Karpas-422 (cell line): Measurements from ENCODE around the gene NIPA2. TPM values are rescaled to one million over a fixed set of nuclear protein-coding genes. Genes with fewer than 3 reads are reported as not detected.

Experiments
- DNase-seq: peaks from one replicate; pipeline ENCODE4 v3.0.0-alpha.2; 2015
- H2AFZ ChIP-seq: fragments of 200-600 bp; sonication (generic); 2 replicates; pipeline ENCODE4 v1.6.1; 2014; ENCODE audit warnings: antibody characterized with exemption, low read length, mixed read lengths
- H3K27ac ChIP-seq: fragments of 200-600 bp; sonication (generic); 2 replicates; pipeline ENCODE4 v1.5.1; 2014; ENCODE audit warnings: mild to moderate bottlenecking, low read length, moderate library complexity
- H3K27me3 ChIP-seq: fragments of 200-600 bp; sonication (generic); 2 replicates; pipeline ENCODE4 v1.6.1; 2014; ENCODE audit warnings: low read length, mixed read lengths
- H3K36me3 ChIP-seq: fragments of 200-600 bp; sonication (generic); 2 replicates; pipeline ENCODE4 v1.6.1; 2014; ENCODE audit warnings: low read length, mixed read lengths; ENCODE audit not compliant: insufficient read depth
- H3K4me1 ChIP-seq: fragments of 200-600 bp; sonication (generic); 2 replicates; pipeline ENCODE4 v1.6.1; 2014; ENCODE audit warnings: mild to moderate bottlenecking, low read length, mixed read lengths
- H3K4me2 ChIP-seq: fragments of 200-600 bp; sonication (generic); 2 replicates; pipeline ENCODE4 v1.6.1; 2014; ENCODE audit warnings: low read length, low read depth, mild to moderate bottlenecking; ENCODE audit not compliant: poor library complexity, severe bottlenecking
- H3K4me3 ChIP-seq: fragments of 200-600 bp; sonication (generic); 2 replicates; pipeline ENCODE4 v1.5.1; 2014; ENCODE audit warnings: mild to moderate bottlenecking, antibody characterized with exemption, low read length, mixed read lengths
- H3K79me2 ChIP-seq: fragments of 200-600 bp; sonication (generic); 2 replicates; pipeline ENCODE4 v1.6.1; 2014; ENCODE audit warnings: mild to moderate bottlenecking, low read length, mixed read lengths
- H3K9ac ChIP-seq: fragments of 200-600 bp; sonication (generic); 2 replicates; pipeline ENCODE4 v1.6.0; 2014; ENCODE audit warnings: low read length
- H3K9me2 ChIP-seq: fragments of 200-600 bp; sonication (generic), shearing (Covaris generic); replicated peaks from 2 replicates; pipeline ENCODE4 v1.6.0; 2014; ENCODE audit warnings: mild to moderate bottlenecking, low read length, moderate library complexity; ENCODE audit not compliant: insufficient read depth
- H3K9me3 ChIP-seq: fragments of 300-700, 200-600 bp; sonication (generic); 2 replicates; pipeline ENCODE4 v1.6.1; 2014; ENCODE audit warnings: low read length, mixed read lengths
- H4K20me1 ChIP-seq: fragments of 200-600 bp; sonication (generic); 2 replicates; pipeline ENCODE4 v1.6.1; 2014; ENCODE audit warnings: mild to moderate bottlenecking, antibody characterized with exemption, low read length, low read depth; ENCODE audit not compliant: insufficient read depth
- total RNA-seq: library from RNA; depleted of rRNA; stranded (reverse); fragments of >200 nt; shearing (Covaris generic); gene quantifications from 2 replicates; pipeline ENCODE4 v1.2.3, GENCODE V29; 2014; ENCODE audit warnings: low replicate concordance

The NIPA2 gene
- total RNA-seq, 1 experiment from 2014 or later = 76.7 TPM

GRCh38 chr15:22866079-22866478 is 27.6 kb downstream of the NIPA2 start:
- H2AFZ ChIP-seq = no peak overlapping the region
- H3K36me3 ChIP-seq = peaks cover 55% of the 10 kb centered on the region
- H3K9me2 ChIP-seq = no peaks in the 10 kb centered on the region
- peaks cover 17% of the 10 kb centered on the region for H3K79me2 ChIP-seq
- H3K27ac ChIP-seq = no peak overlapping the region
- H3K9ac ChIP-seq = no peak overlapping the region
- no peak overlapping the region for H3K4me3 ChIP-seq
- H3K27me3 ChIP-seq = no peaks in the 10 kb centered on the region
- no peak overlapping the region for H3K4me2 ChIP-seq
- no peak for DNase-seq
- no peaks in the 10 kb centered on the region for H3K4me1 ChIP-seq
- H3K9me3 ChIP-seq = no peaks in the 10 kb centered on the region
- peaks cover 5% of the 10 kb centered on the region; the same call in 1 of the 2 replicates for H4K20me1 ChIP-seq

DNA sequence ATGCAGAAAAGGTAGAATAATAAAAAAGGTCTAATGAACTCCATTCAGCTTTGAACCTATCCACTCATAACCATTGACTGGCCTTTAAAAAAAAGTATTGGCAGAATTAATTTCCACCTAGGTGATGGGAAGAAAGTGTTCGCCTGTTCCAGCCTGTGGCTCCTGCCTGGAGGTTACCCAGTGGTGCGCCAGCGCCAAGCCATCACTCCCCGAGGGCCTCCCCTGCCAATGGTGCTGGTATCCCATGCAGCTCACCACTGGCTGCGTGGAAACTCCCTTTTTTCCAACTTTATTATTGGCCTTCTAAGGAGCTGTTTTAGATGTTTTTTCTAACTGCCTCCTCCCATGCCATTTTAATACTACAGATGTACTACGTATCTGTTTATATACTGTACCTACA is 29.4 kb downstream of the NIPA2 start:
- peaks cover 7% of the 10 kb centered on the region for H3K79me2 ChIP-seq
- no peaks in the 10 kb centered on the region for H3K4me1 ChIP-seq
- no peak overlapping the region for H3K4me2 ChIP-seq
- H3K9me2 ChIP-seq = no peaks in the 10 kb centered on the region
- H3K27ac ChIP-seq = no peak overlapping the region
- peaks cover 52% of the 10 kb centered on the region for H3K36me3 ChIP-seq
- no peaks in the 10 kb centered on the region for H3K27me3 ChIP-seq
- DNase-seq = no peak
- no peaks in the 10 kb centered on the region for H3K9me3 ChIP-seq
- no peak overlapping the region for H3K4me3 ChIP-seq
- H3K9ac ChIP-seq = no peak overlapping the region
- peaks cover 5% of the 10 kb centered on the region; the same call in 1 of the 2 replicates for H4K20me1 ChIP-seq
- H2AFZ ChIP-seq = no peak overlapping the region

DNA sequence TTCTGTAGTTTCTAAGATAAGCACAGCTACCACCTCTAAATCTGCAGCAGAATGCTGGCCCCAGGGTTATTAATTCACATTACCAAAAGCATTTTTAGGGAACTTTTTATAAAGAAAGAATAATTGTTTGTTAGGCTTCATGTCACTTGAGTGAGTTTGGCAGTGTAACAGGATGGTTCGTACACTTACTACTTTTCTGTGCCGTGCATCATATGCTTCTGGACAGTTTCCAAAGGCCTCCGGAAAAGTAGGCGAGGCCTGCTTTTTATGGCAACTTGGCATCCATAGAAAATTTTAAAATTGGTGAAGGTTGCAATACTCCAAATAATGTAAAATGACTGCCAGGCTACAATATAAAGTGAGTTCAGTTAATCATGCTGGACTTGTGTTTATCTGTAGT is 30.0 kb downstream of the NIPA2 start:
- Histone ChIP-seq H3K4me3 (no peak overlapping the region), H3K9me2 (no peaks in the 10 kb centered on the region), H3K79me2 (peaks cover 3% of the 10 kb centered on the region), H3K4me1 (no peaks in the 10 kb centered on the region), H3K9me3 (no peaks in the 10 kb centered on the region), H2AFZ (no peak overlapping the region), H3K36me3 (peaks cover 48% of the 10 kb centered on the region), H3K4me2 (no peak overlapping the region), H3K9ac (no peak overlapping the region), H3K27me3 (no peaks in the 10 kb centered on the region), H4K20me1 (peaks cover 2% of the 10 kb centered on the region; the same call in 1 of the 2 replicates), H3K27ac (no peak overlapping the region)
- DNase-seq = no peak

- H3K27me3 ChIP-seq = no peaks in the 10 kb centered on the region
- H3K4me1 ChIP-seq = no peaks in the 10 kb centered on the region
- H3K27ac ChIP-seq = no peak overlapping the region
- no peak overlapping the region for H3K9ac ChIP-seq
- H3K4me3 ChIP-seq = no peak overlapping the region
- no peaks in the 10 kb centered on the region for H3K9me3 ChIP-seq
- DNase-seq = no peak
- no peak overlapping the region for H3K4me2 ChIP-seq
- H3K36me3 ChIP-seq = peaks cover 43% of the 10 kb centered on the region
- no peak overlapping the region for H2AFZ ChIP-seq
- no peaks in the 10 kb centered on the region for H3K9me2 ChIP-seq
- no peaks in the 10 kb centered on the region for H3K79me2 ChIP-seq
- H4K20me1 ChIP-seq = no peaks in the 10 kb centered on the region; the same call in 1 of the 2 replicates
Measured at GRCh38 chr15:22868928-22869327, 30.5 kb downstream of the NIPA2 start.

DNA sequence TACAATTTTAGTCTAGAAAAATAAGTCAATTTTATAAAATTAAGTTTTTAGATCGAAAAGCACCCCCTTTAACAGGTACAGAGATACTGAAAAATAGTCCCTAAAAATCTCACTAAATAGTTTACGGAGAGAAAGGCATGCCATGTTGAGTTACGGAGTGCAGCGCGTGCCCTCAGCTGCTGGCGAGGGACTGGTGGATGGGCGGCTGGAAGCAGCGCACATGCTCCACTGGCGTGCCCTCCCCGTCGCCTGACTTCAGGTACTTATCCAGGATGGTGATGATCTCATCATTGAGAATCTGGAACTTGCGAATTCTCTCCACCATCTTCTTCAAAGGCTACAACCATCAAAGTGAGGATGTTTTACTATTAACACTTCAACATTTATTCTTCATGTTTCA is 31.4 kb downstream of the NIPA2 start:
- Histone ChIP-seq H3K4me2 (no peak overlapping the region), H4K20me1 (no peaks in the 10 kb centered on the region; the same call in 1 of the 2 replicates), H3K9me3 (no peaks in the 10 kb centered on the region), H3K4me3 (no peak overlapping the region), H3K36me3 (peaks cover 39% of the 10 kb centered on the region), H2AFZ (no peak overlapping the region), H3K4me1 (no peaks in the 10 kb centered on the region), H3K9ac (no peak overlapping the region), H3K27me3 (no peaks in the 10 kb centered on the region), H3K27ac (no peak overlapping the region), H3K9me2 (no peaks in the 10 kb centered on the region), H3K79me2 (no peaks in the 10 kb centered on the region)
- DNase-seq = no peak

GRCh38 chr15:22870865-22871264 is 32.4 kb downstream of the NIPA2 start:
- no peaks in the 10 kb centered on the region for H3K9me3 ChIP-seq
- H3K27ac ChIP-seq = no peak overlapping the region
- no peak overlapping the region for H2AFZ ChIP-seq
- H3K36me3 ChIP-seq = peaks cover 33% of the 10 kb centered on the region
- H3K27me3 ChIP-seq = no peaks in the 10 kb centered on the region
- H3K9me2 ChIP-seq = no peaks in the 10 kb centered on the region
- H3K79me2 ChIP-seq = no peaks in the 10 kb centered on the region
- H4K20me1 ChIP-seq = no peaks in the 10 kb centered on the region; the same call in 1 of the 2 replicates
- no peak overlapping the region for H3K4me3 ChIP-seq
- DNase-seq = no peak
- no peak overlapping the region for H3K4me2 ChIP-seq
- no peak overlapping the region for H3K9ac ChIP-seq
- no peaks in the 10 kb centered on the region for H3K4me1 ChIP-seq

DNA sequence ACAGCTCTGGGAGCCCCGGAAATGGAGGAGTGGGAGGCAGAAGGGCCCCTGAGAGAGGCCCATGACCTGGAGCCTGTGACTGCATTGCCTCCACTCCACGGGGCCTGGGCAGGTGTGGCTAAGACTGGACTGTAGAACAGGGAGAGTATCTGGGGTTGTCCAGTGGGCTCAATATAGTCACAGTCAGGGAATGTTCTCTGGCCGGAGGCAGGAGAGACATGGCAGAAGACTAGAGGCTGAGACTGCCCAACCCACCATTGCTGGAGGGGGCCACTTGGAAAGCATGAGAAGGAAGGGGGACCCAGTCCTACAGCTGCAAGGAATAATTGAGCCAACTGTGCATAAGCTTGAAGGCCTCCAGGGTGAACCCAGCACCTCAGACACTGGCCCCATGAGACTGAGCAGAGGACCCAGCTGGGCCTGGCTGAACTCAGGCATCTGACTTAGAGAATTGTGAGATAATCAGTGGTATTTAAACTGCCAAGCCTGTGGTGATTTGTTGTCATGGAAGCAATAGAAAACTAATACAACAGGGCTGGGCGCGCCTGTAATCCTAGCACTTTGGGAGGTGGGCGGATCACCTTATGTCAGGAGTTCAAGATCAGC is 33.1 kb downstream of the NIPA2 start:
- Histone ChIP-seq H3K9ac (no peak overlapping the region), H3K27me3 (no peaks in the 10 kb centered on the region), H3K4me1 (no peaks in the 10 kb centered on the region), H3K4me2 (no peak overlapping the region), H3K9me3 (no peaks in the 10 kb centered on the region), H4K20me1 (no peaks in the 10 kb centered on the region; the same call in 1 of the 2 replicates), H3K4me3 (no peak overlapping the region), H3K27ac (no peak overlapping the region), H2AFZ (no peak overlapping the region), H3K79me2 (no peaks in the 10 kb centered on the region), H3K36me3 (peaks cover 26% of the 10 kb centered on the region), H3K9me2 (no peaks in the 10 kb centered on the region)
- DNase-seq = no peak

GRCh38 chr15:22872936-22873701 is 34.7 kb downstream of the NIPA2 start:
- Histone ChIP-seq H3K4me3 (no peak overlapping the region), H3K27ac (no peak overlapping the region), H3K9me3 (no peaks in the 10 kb centered on the region), H3K36me3 (peaks cover 12% of the 10 kb centered on the region), H3K79me2 (no peaks in the 10 kb centered on the region), H3K4me1 (no peaks in the 10 kb centered on the region), H3K9ac (no peak overlapping the region), H3K4me2 (no peak overlapping the region), H3K9me2 (no peaks in the 10 kb centered on the region), H2AFZ (no peak overlapping the region), H3K27me3 (no peaks in the 10 kb centered on the region), H4K20me1 (no peaks in the 10 kb centered on the region)
- DNase-seq = no peak
